Gastrocnemius medialis (tissue), 4 donors: ENCODE data around the gene ORC3. TPM values are rescaled to one million over a fixed set of nuclear protein-coding genes. Genes with fewer than 3 reads are reported as not detected.

Experiments used
- ATAC-seq, 2 donors: fragments of 150-250 bp; one replicate each; pipeline ENCODE4 v1.9.1; 2016
- DNase-seq, 2 donors: peaks; one replicate each; pipeline ENCODE4 v3.0.0-alpha.2; 2019
- H3K27ac ChIP-seq, 4 donors: fragments of 200-600 bp; sonication (generic); 1 replicate in 1 of 4; 2 replicates in 3 of 4; pipeline ENCODE4 v1.5.1; 2016 to 2018; ENCODE audit warnings: mild to moderate bottlenecking in 2 of 4, moderate library complexity in 1 of 4
- H3K27me3 ChIP-seq, 3 donors: fragments of 200-600 bp; sonication (generic) in 2 of 3; 1 replicate in 1 of 3; 2 replicates in 2 of 3; pipeline versions ENCODE4 v1.5.1 to v1.6.0; 2016 to 2019; ENCODE audit warnings: mild to moderate bottlenecking in 1 of 3, moderate library complexity in 1 of 3
- H3K36me3 ChIP-seq, 2 donors: fragments of 200-600 bp; sonication (generic) in 1 of 2; one replicate each; pipeline ENCODE4 v1.5.1; 2017 to 2018
- H3K4me1 ChIP-seq, 2 donors: fragments of 200-600 bp; sonication (generic) in 1 of 2; one replicate each; pipeline ENCODE4 v1.5.1; 2016 to 2017; ENCODE audit warnings: mild to moderate bottlenecking in 2 of 2
- H3K4me3 ChIP-seq, 4 donors: fragments of 200-600 bp; sonication (generic) in 3 of 4; 1 replicate in 1 of 4; 2 replicates in 3 of 4; pipeline ENCODE4 v1.5.1; 2016 to 2019; ENCODE audit warnings: mild to moderate bottlenecking in 2 of 4
- H3K9me3 ChIP-seq, 3 donors: fragments of 200-600 bp; sonication (generic) in 2 of 3; 1 replicate in 1 of 3; 2 replicates in 2 of 3; pipeline ENCODE4 v1.5.1; 2016 to 2019
- POLR2A ChIP-seq, 2 donors: fragments of 450-650 bp; IDR thresholded peaks; one replicate each; pipeline ENCODE4 v1.6.1; 2017; ENCODE audit warnings: antibody characterized with exemption in 2 of 2, mild to moderate bottlenecking in 2 of 2, moderate library complexity in 2 of 2
- in situ Hi-C, 4 donors: fragments of 200-750 bp; cut with MboI; loops; one replicate each; pipeline versions ENCODE4 v1.15.0 to v1.8.0; 2017; ENCODE audit warnings: low sequenced_read_pairs in 4 of 4
- intact Hi-C: fragments of 100-400 bp; cut with DNase I; formaldehyde crosslinking; loops from one replicate; pipeline ENCODE4 v1.15.1; 2023; ENCODE audit warnings: low total_unique reads
- total RNA-seq, 4 donors: library from RNA; depleted of rRNA; stranded (reverse); fragments of >200 nt; gene quantifications; one replicate each; pipeline versions ENCODE4 v1.1.0 to v1.2.3, GENCODE V29; 2016
- TF ChIP-seq, protein P1 (sequence below), 5 experiments: fragments of 450-650 bp in 3 of 5; fragments of 200-600 bp in 2 of 5; sonication (generic) in 2 of 5; IDR thresholded peaks in 4 of 5; conservative IDR thresholded peaks in 1 of 5; 1 replicate in 4 of 5; 2 replicates in 1 of 5; pipeline ENCODE4 v1.5.1; 2016 to 2019; ENCODE audit warnings: antibody characterized with exemption in 5 of 5, mild to moderate bottlenecking in 3 of 5, moderate library complexity in 3 of 5

The ORC3 gene
- 10 to 100 TPM; 18.6 to 28.5 (median 22.6) TPM for total RNA-seq

DNA sequence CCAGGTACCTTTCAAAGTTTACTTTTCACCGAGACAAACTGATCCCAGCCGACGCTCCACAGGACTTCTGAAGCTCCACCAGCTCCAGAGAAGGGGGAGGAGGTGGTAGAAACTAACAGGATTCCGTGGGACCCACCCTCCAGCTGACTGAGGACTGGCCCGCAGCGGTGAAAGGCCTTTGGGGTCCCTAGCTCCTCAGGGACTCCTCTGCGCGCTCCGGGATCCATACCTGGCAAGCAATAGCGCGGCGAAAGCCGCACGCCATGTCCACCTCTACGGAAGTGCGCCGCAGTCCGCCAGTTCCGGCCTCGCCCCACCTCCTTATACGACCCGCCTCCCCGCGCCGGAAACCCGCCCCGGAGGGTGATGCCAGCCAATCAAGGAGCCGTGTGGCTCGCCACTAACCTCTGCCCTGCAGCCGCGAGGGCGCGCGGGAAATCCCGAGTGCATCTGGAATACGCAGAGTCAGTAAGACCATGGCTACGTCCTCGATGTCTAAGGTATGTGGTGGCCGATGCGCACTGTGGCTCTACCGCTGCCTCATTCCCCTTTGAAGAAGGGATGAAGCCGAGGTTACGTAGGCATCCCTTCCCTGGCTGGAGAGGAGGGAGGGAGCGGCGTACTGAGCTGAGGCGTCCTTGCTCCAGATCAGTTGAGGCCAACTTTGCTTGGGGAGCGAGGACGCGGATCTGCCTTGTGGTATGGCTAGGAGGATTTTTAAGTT lies at the start of gene ORC3, which contains the start of gene RARS2:
TSS of gene ORC3 (plus strand) at position 443 of the 724 bp plus-strand sequence. CDS start at position 477, 34 bp downstream.
TSS of gene RARS2 (minus strand) at position 295 of the 724 bp plus-strand sequence. CDS start at position 265, 30 bp downstream.
- intact Hi-C loops = loop anchor here (1.0 to 10.0 kb wide), 4 partner anchors 112 to 205 kb away; partner anchors contain the start of genes AKIRIN2 and CFAP206
- in situ Hi-C loops = loop anchor here in 1 of 4 donors (25.0 kb wide), 1 partner anchor 197 kb away; no protein-coding TSS in a partner anchor
- Histone ChIP-seq H3K27ac (peak within 1 kb of the TSS; percentile 85 to 91 (median 88)), H3K9me3 (no peaks in the 10 kb centered on the region), H3K4me1 (peaks cover 31 to 32% of the 10 kb centered on the region in 2 donors), H3K27me3 (no peaks in the 10 kb centered on the region), H3K4me3 (peak within 1 kb of the TSS; percentile 73 to 94 (median 84)), H3K36me3 (peaks cover 0 to 6% of the 10 kb centered on the region in 2 donors)
- TF ChIP-seq, protein P1, sequence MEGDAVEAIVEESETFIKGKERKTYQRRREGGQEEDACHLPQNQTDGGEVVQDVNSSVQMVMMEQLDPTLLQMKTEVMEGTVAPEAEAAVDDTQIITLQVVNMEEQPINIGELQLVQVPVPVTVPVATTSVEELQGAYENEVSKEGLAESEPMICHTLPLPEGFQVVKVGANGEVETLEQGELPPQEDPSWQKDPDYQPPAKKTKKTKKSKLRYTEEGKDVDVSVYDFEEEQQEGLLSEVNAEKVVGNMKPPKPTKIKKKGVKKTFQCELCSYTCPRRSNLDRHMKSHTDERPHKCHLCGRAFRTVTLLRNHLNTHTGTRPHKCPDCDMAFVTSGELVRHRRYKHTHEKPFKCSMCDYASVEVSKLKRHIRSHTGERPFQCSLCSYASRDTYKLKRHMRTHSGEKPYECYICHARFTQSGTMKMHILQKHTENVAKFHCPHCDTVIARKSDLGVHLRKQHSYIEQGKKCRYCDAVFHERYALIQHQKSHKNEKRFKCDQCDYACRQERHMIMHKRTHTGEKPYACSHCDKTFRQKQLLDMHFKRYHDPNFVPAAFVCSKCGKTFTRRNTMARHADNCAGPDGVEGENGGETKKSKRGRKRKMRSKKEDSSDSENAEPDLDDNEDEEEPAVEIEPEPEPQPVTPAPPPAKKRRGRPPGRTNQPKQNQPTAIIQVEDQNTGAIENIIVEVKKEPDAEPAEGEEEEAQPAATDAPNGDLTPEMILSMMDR (IDR thresholded peaks at IDR 0.05 in 4 of 5, conservative IDR thresholded peaks at IDR 0.05 in 1 of 5) = no peak
- peak; percentile 84 to 91 for TF ChIP-seq POLR2A (IDR thresholded peaks at IDR 0.05)
- DNase-seq (peak; percentile 94 to 95), ATAC-seq (peak; percentile 99)

GRCh38 chr6:87540539-87540938 lies 49.4 kb upstream of the ORC3 start:
- ATAC-seq = no peak
- no peaks in the 10 kb centered on the region for H3K9me3 ChIP-seq
- no peak for TF ChIP-seq POLR2A (IDR thresholded peaks at IDR 0.05)
- TF ChIP-seq, protein P1 (IDR thresholded peaks at IDR 0.05 in 4 of 5, conservative IDR thresholded peaks at IDR 0.05 in 1 of 5) = no peak
- in situ Hi-C loops = no loop called here
- H3K27ac ChIP-seq = peak overlapping the region in 1 of 4 donors; percentile 2
- H3K27me3 ChIP-seq = no peaks in the 10 kb centered on the region
- DNase-seq = no peak
- intact Hi-C loops = no loop called here
- H3K36me3 ChIP-seq = peaks cover 0 to 18% of the 10 kb centered on the region in 2 donors
- H3K4me3 ChIP-seq = no peak overlapping the region
- H3K4me1 ChIP-seq = peaks cover 0 to 5% of the 10 kb centered on the region in 2 donors

DNA sequence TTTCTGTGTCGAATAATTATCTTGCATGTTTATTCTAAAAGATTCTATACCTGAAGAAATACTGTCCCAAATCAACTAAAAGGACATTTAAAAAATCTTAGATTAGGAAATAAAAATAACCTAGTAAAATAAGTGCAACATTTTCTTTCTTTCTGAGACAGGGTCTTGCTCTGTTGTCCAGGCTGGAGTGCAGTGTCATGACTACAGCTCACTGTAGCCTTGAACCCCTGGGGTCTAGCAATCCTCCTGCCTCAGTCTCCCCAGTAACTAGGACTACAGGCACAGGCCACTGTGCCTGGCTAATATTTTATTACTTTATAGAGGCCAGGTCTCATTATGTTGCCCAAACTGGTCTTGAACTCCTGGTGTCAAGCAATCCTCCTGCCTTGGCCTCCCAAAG lies 48.9 kb upstream of the ORC3 start:
- H3K27me3 ChIP-seq = no peaks in the 10 kb centered on the region
- no peak overlapping the region for H3K27ac ChIP-seq
- in situ Hi-C loops (no loop called here), intact Hi-C loops (no loop called here)
- peaks cover 0 to 18% of the 10 kb centered on the region in 2 donors for H3K36me3 ChIP-seq
- H3K9me3 ChIP-seq = no peaks in the 10 kb centered on the region
- peaks cover 0 to 5% of the 10 kb centered on the region in 2 donors for H3K4me1 ChIP-seq
- ATAC-seq = no peak
- TF ChIP-seq, protein P1 (IDR thresholded peaks at IDR 0.05 in 4 of 5, conservative IDR thresholded peaks at IDR 0.05 in 1 of 5) = no peak
- no peak for TF ChIP-seq POLR2A (IDR thresholded peaks at IDR 0.05)
- no peak for DNase-seq
- no peak overlapping the region for H3K4me3 ChIP-seq

DNA sequence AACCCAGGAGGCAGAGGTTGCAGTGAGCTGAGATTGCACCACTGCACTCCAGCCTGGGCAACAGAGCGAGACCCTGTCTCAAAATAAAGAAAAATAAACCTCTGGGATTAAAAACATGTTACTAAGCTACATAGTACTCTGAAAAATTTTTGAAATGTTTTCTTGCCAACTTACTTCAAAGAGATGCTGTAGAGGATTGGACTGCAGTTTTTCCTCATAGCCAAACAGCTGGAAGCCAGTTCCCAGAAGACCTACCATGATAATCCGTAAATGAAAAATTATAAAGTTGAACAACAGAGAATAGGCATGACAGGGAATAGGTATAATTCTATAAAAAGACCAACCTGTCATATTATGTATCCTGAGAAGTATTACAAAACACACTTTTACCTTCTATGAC lies 48.2 kb upstream of the ORC3 start:
- Histone ChIP-seq H3K27me3 (no peaks in the 10 kb centered on the region), H3K36me3 (peaks cover 0 to 18% of the 10 kb centered on the region in 2 donors), H3K4me1 (peaks cover 0 to 5% of the 10 kb centered on the region in 2 donors), H3K27ac (no peak overlapping the region), H3K4me3 (no peak overlapping the region), H3K9me3 (no peaks in the 10 kb centered on the region)
- intact Hi-C loops (no loop called here), in situ Hi-C loops (no loop called here)
- DNase-seq (no peak), ATAC-seq (no peak)
- no peak for TF ChIP-seq POLR2A (IDR thresholded peaks at IDR 0.05)
- TF ChIP-seq, protein P1 (IDR thresholded peaks at IDR 0.05 in 4 of 5, conservative IDR thresholded peaks at IDR 0.05 in 1 of 5) = no peak
